Measurements from ENCODE around the gene KRT7.

The KRT7 gene

DNA sequence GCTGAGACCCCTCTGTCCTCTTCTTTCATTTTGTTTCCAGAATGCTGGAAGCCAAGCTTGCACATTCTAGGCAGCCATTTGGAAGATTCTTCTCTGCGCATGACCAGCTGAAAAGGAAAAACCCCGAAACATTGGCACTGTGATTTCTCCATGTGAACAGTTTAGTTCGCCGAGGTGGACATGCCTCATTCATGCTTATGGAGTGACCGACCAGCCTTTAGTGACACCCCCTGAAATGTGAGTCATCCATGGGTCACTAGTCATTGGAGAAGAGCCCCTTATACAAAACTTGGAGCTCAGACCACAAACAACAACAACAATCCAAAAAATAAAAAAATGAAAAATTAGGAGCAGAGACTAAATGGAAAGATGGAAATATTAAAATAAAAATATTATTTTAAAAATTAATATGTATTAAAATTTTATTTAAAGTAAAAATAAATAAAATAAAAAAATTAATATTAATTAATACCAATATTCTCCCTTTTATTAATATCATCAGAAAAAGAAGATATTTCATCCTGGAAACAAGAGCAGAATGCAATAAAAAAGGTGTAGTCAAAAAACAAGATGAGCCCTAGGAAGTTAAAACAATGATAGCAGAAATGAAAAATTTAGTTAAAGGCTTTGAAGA is 9.5 kb upstream of the KRT7 start:
- no peaks in the 10 kb centered on the region for H3K79me2 ChIP-seq
- H3K4me3 ChIP-seq (ENCODE audit: low read depth, low read length), result no peak overlapping the region
- no peak overlapping the region for H3K4me2 ChIP-seq (ENCODE audit: low read length)

DNA sequence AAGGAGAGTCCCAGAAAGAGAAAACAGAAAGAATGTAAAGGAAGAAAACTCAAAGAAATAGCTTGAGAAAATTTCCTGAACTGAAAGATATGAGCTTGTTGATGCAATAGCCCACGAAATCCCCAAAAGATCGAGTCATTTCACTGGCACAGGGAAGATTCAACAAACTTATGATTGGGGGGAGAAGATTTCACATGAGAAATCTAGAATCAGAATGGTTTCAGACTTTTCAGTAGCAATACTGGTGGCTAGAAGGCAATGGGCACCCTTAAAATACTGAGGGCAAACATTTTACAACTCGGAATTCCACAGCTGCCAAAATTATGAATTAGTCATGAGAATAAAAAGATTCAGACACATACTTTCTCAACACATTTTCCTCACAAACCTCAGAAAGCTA is 8.9 kb upstream of the KRT7 start:
- H3K4me2 ChIP-seq (ENCODE audit: low read length), result no peak overlapping the region
- no peak overlapping the region for H3K9ac ChIP-seq
- no peak overlapping the region for H3K27ac ChIP-seq
- H3K36me3 ChIP-seq (ENCODE audit: control insufficient read depth, insufficient read depth, low read length), result no peaks in the 10 kb centered on the region
- TF ChIP-seq CTCF (IDR thresholded peaks at IDR 0.05), result no peak
- no peaks in the 10 kb centered on the region for H3K79me2 ChIP-seq
- H2AFZ ChIP-seq, result no peak overlapping the region
- H3K9me3 ChIP-seq (ENCODE audit: control insufficient read depth, low read length), result no peaks in the 10 kb centered on the region
- H3K4me3 ChIP-seq (ENCODE audit: low read depth, low read length), result no peak overlapping the region
- H3K4me1 ChIP-seq, result peaks cover 22% of the 10 kb centered on the region
- H3K27me3 ChIP-seq (ENCODE audit: control insufficient read depth, insufficient read depth, low read length), result no peaks in the 10 kb centered on the region

More for the DNA sequence above, 9.5 kb upstream of the KRT7 start:
- Histone ChIP-seq H3K9ac (no peak overlapping the region), H3K27ac (no peak overlapping the region), H3K36me3 (ENCODE audit: control insufficient read depth, insufficient read depth, low read length) (no peaks in the 10 kb centered on the region), H3K27me3 (ENCODE audit: control insufficient read depth, insufficient read depth, low read length) (no peaks in the 10 kb centered on the region), H2AFZ (no peak overlapping the region), H3K9me3 (ENCODE audit: control insufficient read depth, low read length) (no peaks in the 10 kb centered on the region), H3K4me1 (peaks cover 27% of the 10 kb centered on the region)
- TF ChIP-seq CTCF (IDR thresholded peaks at IDR 0.05), result no peak

GRCh38 chr12:52225752-52226151 is 7.3 kb upstream of the KRT7 start:
- no peaks in the 10 kb centered on the region for H3K79me2 ChIP-seq
- no peaks in the 10 kb centered on the region for H3K27me3 ChIP-seq (ENCODE audit: control insufficient read depth, insufficient read depth, low read length)
- no peak for TF ChIP-seq CTCF (IDR thresholded peaks at IDR 0.05)
- no peaks in the 10 kb centered on the region for H3K36me3 ChIP-seq (ENCODE audit: control insufficient read depth, insufficient read depth, low read length)
- no peak overlapping the region for H3K4me2 ChIP-seq (ENCODE audit: low read length)
- peaks cover 7% of the 10 kb centered on the region for H3K4me1 ChIP-seq
- no peak overlapping the region for H3K27ac ChIP-seq
- no peak overlapping the region for H3K9ac ChIP-seq
- H2AFZ ChIP-seq, result peak overlapping the region; percentile 30
- H3K4me3 ChIP-seq (ENCODE audit: low read depth, low read length), result no peak overlapping the region
- no peaks in the 10 kb centered on the region for H3K9me3 ChIP-seq (ENCODE audit: control insufficient read depth, low read length)

- no peaks in the 10 kb centered on the region for H3K27me3 ChIP-seq (ENCODE audit: control insufficient read depth, insufficient read depth, low read length)
- no peaks in the 10 kb centered on the region for H3K79me2 ChIP-seq
- H3K27ac ChIP-seq, result no peak overlapping the region
- H3K9ac ChIP-seq, result no peak overlapping the region
- no peak overlapping the region for H3K4me3 ChIP-seq (ENCODE audit: low read depth, low read length)
- no peaks in the 10 kb centered on the region for H3K36me3 ChIP-seq (ENCODE audit: control insufficient read depth, insufficient read depth, low read length)
- H3K4me1 ChIP-seq, result peaks cover 5% of the 10 kb centered on the region
- H2AFZ ChIP-seq, result no peak overlapping the region
- no peak overlapping the region for H3K4me2 ChIP-seq (ENCODE audit: low read length)
- no peak for TF ChIP-seq CTCF (IDR thresholded peaks at IDR 0.05)
- H3K9me3 ChIP-seq (ENCODE audit: control insufficient read depth, low read length), result no peaks in the 10 kb centered on the region
Observed at GRCh38 chr12:52226446-52226845, 6.6 kb upstream of the KRT7 start.

DNA sequence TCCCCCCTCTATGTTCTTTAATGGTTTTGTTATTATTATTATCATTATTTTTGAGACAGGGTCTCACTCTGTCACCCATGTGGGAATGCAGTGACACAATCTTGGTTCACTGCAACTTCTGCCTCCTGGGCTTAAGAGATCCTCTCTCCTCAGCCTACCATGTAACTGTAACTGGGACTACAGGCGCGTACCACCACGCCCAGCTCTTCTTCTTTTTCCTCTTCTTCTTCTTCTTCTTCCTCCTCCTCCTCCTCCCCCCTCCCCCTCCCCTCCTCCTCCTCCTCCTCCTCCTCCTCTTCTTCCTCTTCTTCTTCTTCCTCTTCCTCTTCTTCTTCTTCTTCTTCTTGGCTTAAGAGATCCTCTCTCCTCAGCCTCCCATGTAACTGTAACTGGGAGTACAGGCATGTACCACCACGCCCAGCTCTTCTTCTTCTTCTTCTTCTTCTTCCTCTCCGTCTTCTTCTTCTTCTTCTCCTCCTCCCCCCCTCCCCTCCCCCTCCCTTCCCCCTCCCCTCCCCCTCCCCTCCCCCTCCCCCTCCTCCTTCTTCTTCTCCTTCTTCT is 5.4 kb upstream of the KRT7 start:
- Histone ChIP-seq H3K36me3 (ENCODE audit: control insufficient read depth, insufficient read depth, low read length) (no peaks in the 10 kb centered on the region), H2AFZ (no peak overlapping the region), H3K27ac (no peak overlapping the region)

More for the DNA sequence above, 5.4 kb upstream of the KRT7 start:
- no peaks in the 10 kb centered on the region for H3K9me3 ChIP-seq (ENCODE audit: control insufficient read depth, low read length)
- TF ChIP-seq CTCF (IDR thresholded peaks at IDR 0.05), result no peak
- no peak overlapping the region for H3K9ac ChIP-seq
- H3K4me2 ChIP-seq (ENCODE audit: low read length), result no peak overlapping the region
- no peak overlapping the region for H3K4me3 ChIP-seq (ENCODE audit: low read depth, low read length)
- peaks cover 10% of the 10 kb centered on the region for H3K4me1 ChIP-seq
- no peaks in the 10 kb centered on the region for H3K27me3 ChIP-seq (ENCODE audit: control insufficient read depth, insufficient read depth, low read length)
- no peaks in the 10 kb centered on the region for H3K79me2 ChIP-seq
